Smooth muscle cell (in vitro differentiated cells): ENCODE data around the gene AANAT. TPM values are rescaled to one million over a fixed set of nuclear protein-coding genes. Genes with fewer than 3 reads are reported as not detected.

Experiments used
- DNase-seq: peaks from one replicate; lab custom pipeline; 2025; ENCODE audit not compliant: unreplicated experiment; lab: John Stamatoyannopoulos, UW
- H2AFZ ChIP-seq: fragments of 200-600 bp; sonication (generic); 2 replicates; pipeline ENCODE4 v1.6.0; 2016; ENCODE audit warnings: antibody characterized with exemption, low read depth, mild to moderate bottlenecking
- H3F3A ChIP-seq: fragments of 200-600 bp; sonication (generic); 2 replicates; pipeline ENCODE4 v1.6.0; 2017; ENCODE audit warnings: antibody characterized with exemption, low read depth
- H3K27ac ChIP-seq: fragments of 200-600 bp; sonication (generic); 2 replicates; pipeline ENCODE4 v1.5.1; 2016; ENCODE audit warnings: low read depth, mild to moderate bottlenecking
- H3K27me3 ChIP-seq: fragments of 200-600 bp; sonication (generic); 2 replicates; pipeline ENCODE4 v1.6.1; 2016; ENCODE audit warnings: low read depth, mild to moderate bottlenecking
- H3K36me3 ChIP-seq: fragments of 200-600 bp; sonication (generic); 2 replicates; pipeline ENCODE4 v1.5.1; 2016; ENCODE audit warnings: low read depth
- H3K4me1 ChIP-seq: fragments of 200-600 bp; sonication (generic); 2 replicates; pipeline ENCODE4 v1.5.1; 2016; ENCODE audit warnings: low read depth
- H3K4me2 ChIP-seq: fragments of 200-600 bp; sonication (generic); 2 replicates; pipeline ENCODE4 v1.6.0; 2016; ENCODE audit warnings: mild to moderate bottlenecking
- H3K4me3 ChIP-seq: fragments of 200-600 bp; sonication (generic); 2 replicates; pipeline ENCODE4 v1.5.1; 2016; ENCODE audit warnings: mild to moderate bottlenecking
- H3K79me2 ChIP-seq: fragments of 200-600 bp; sonication (generic); 2 replicates; pipeline ENCODE4 v1.6.0; 2016; ENCODE audit warnings: low read depth, mild to moderate bottlenecking
- H3K9ac ChIP-seq: fragments of 200-600 bp; sonication (generic); 2 replicates; pipeline ENCODE4 v1.6.0; 2016; ENCODE audit warnings: low read depth
- H3K9me3 ChIP-seq: fragments of 200-600 bp; sonication (generic); replicated peaks from 2 replicates; pipeline ENCODE4 v1.5.1; 2016; ENCODE audit warnings: low read depth
- H4K20me1 ChIP-seq: fragments of 200-600 bp; sonication (generic); 2 replicates; pipeline ENCODE4 v1.6.0; 2016; ENCODE audit warnings: low read depth
- CTCF ChIP-seq: fragments of 200-600 bp; sonication (generic); IDR thresholded peaks from 2 replicates; pipeline ENCODE4 v1.5.1; 2017; ENCODE audit warnings: borderline replicate concordance, mild to moderate bottlenecking, antibody characterized with exemption; ENCODE audit not compliant: insufficient read depth, poor library complexity, severe bottlenecking
- WGBS: methylation state at CpG from one replicate; pipeline ENCODE4 v1.1.7; 2016; ENCODE audit warnings: low lambda C conversion rate; 5-methylcytosine and 5-hydroxymethylcytosine counted together
- polyA plus RNA-seq: library from polyadenylated mRNA; unstranded; fragments of >200 nt; fragmentation: Nextera tagmentation; extraction: Ambion mirVana; gene quantifications from 2 replicates; pipeline ENCODE4 v1.2.1, GENCODE V29; 2016
- total RNA-seq: library from RNA; depleted of rRNA; stranded (reverse); fragments of >200 nt; gene quantifications from 2 replicates; pipeline ENCODE4 v1.2.3, GENCODE V29; 2014

AANAT gene
- total and polyA plus RNA-seq, 2 experiments from 2014 or later = not detected

GRCh38 chr17:76478730-76479514, 11.5 kb downstream of the AANAT start:
- no peak overlapping the region for H3K27ac ChIP-seq
- H3K79me2 ChIP-seq = no peaks in the 10 kb centered on the region
- TF ChIP-seq CTCF = no peak
- H3K9ac ChIP-seq = no peak overlapping the region
- no peak overlapping the region for H3K4me2 ChIP-seq
- no peak overlapping the region for H3K4me3 ChIP-seq
- H3K9me3 ChIP-seq = no peaks in the 10 kb centered on the region
- H3K36me3 ChIP-seq = no peaks in the 10 kb centered on the region
- H3K27me3 ChIP-seq = no peaks in the 10 kb centered on the region
- no peaks in the 10 kb centered on the region for H3F3A ChIP-seq
- H2AFZ ChIP-seq = no peak overlapping the region
- no peaks in the 10 kb centered on the region for H3K4me1 ChIP-seq
- H4K20me1 ChIP-seq = no peaks in the 10 kb centered on the region
- 99% methylated on average over 25 of the region's 37 CpGs for WGBS
- DNase-seq = no peak

GRCh38 chr17:76479515-76480060, 12.2 kb downstream of the AANAT start:
- H3K9ac ChIP-seq = no peak overlapping the region
- no peak overlapping the region for H3K4me2 ChIP-seq
- no peaks in the 10 kb centered on the region for H3K79me2 ChIP-seq
- H3K27ac ChIP-seq = no peak overlapping the region
- no peaks in the 10 kb centered on the region for H3K36me3 ChIP-seq
- H3K9me3 ChIP-seq = no peaks in the 10 kb centered on the region
- 95% methylated on average over 14 of the region's 14 CpGs for WGBS
- H3K27me3 ChIP-seq = no peaks in the 10 kb centered on the region
- no peaks in the 10 kb centered on the region for H4K20me1 ChIP-seq
- DNase-seq = no peak
- TF ChIP-seq CTCF = no peak
- no peaks in the 10 kb centered on the region for H3F3A ChIP-seq
- no peak overlapping the region for H2AFZ ChIP-seq
- no peaks in the 10 kb centered on the region for H3K4me1 ChIP-seq
- H3K4me3 ChIP-seq = no peak overlapping the region

- H3K27me3 ChIP-seq = no peaks in the 10 kb centered on the region
- no peak for TF ChIP-seq CTCF
- no peaks in the 10 kb centered on the region for H3K36me3 ChIP-seq
- no peaks in the 10 kb centered on the region for H3K79me2 ChIP-seq
- DNase-seq = no peak
- no peaks in the 10 kb centered on the region for H3K9me3 ChIP-seq
- no peaks in the 10 kb centered on the region for H3F3A ChIP-seq
- 71% methylated on average over 15 of the region's 15 CpGs for WGBS
- H3K4me3 ChIP-seq = no peak overlapping the region
- H4K20me1 ChIP-seq = no peaks in the 10 kb centered on the region
- no peak overlapping the region for H2AFZ ChIP-seq
- H3K4me2 ChIP-seq = no peak overlapping the region
- H3K27ac ChIP-seq = no peak overlapping the region
- H3K9ac ChIP-seq = no peak overlapping the region
- H3K4me1 ChIP-seq = no peaks in the 10 kb centered on the region
Observed at GRCh38 chr17:76480632-76481031, 13.2 kb downstream of the AANAT start.
